Measurements from ENCODE around the gene TTLL8.
"Not testable (repeated sequence)": the region's sequence is repeated elsewhere in the genome, so short reads cannot be mapped to it uniquely, and the experiment has no call there.

Gene TTLL8

GRCh38 chr22:49999063-49999945 lies 58.8 kb downstream of the TTLL8 start:
- DNase-seq, result no peak

GRCh38 chr22:49998718-49999062 lies 59.4 kb downstream of the TTLL8 start:
- no peak for DNase-seq

- no peak for DNase-seq
These were observed 60.0 kb downstream of the TTLL8 start for GRCh38 chr22:49997932-49998717.

GRCh38 chr22:49997251-49997599 lies 60.9 kb downstream of the TTLL8 start:
- peak; percentile 89 for DNase-seq

GRCh38 chr22:49996518-49997250 lies 61.4 kb downstream of the TTLL8 start:
- peak; percentile 44 for DNase-seq

GRCh38 chr22:49996119-49996517 lies 62.0 kb downstream of the TTLL8 start:
- no peak for DNase-seq

GRCh38 chr22:49995361-49996118 lies 62.6 kb downstream of the TTLL8 start:
- DNase-seq, result no peak

- DNase-seq, result no peak
These were observed 63.1 kb downstream of the TTLL8 start for GRCh38 chr22:49995041-49995360.

GRCh38 chr22:49994361-49995040 lies 63.6 kb downstream of the TTLL8 start:
- no peak for DNase-seq

- no peak for DNase-seq
These were observed 64.3 kb downstream of the TTLL8 start for GRCh38 chr22:49993649-49994360.

GRCh38 chr22:49992921-49993648 lies 65.0 kb downstream of the TTLL8 start:
- peak; percentile 82 for DNase-seq

GRCh38 chr22:49991907-49992533 lies 66.1 kb downstream of the TTLL8 start:
- no peak for DNase-seq

- DNase-seq, result no peak
These were observed 66.9 kb downstream of the TTLL8 start for GRCh38 chr22:49991167-49991566.

- DNase-seq, result not testable (repeated sequence)
These were observed 68.3 kb downstream of the TTLL8 start for GRCh38 chr22:49989826-49990225.

GRCh38 chr22:49986325-49986724 lies 71.8 kb downstream of the TTLL8 start:
- DNase-seq, result no peak

GRCh38 chr22:49983148-49984042 lies 74.7 kb downstream of the TTLL8 start:
- peak; percentile 25 for DNase-seq

- DNase-seq, result not testable (repeated sequence)
These were observed 76.3 kb downstream of the TTLL8 start for GRCh38 chr22:49981799-49982198.

GRCh38 chr22:49979587-49980264 lies 78.4 kb downstream of the TTLL8 start:
- DNase-seq, result peak; percentile 69

GRCh38 chr22:49977578-49977977 lies 80.5 kb downstream of the TTLL8 start:
- DNase-seq, result no peak
